HL-60/S4 treated with phorbol 12-myristate 13-acetate at 8.2 ng/mL for 4 days and 3 days (cell line): ENCODE data around the gene RPS6KL1.
"Not testable (repeated sequence)": the region's sequence is repeated elsewhere in the genome, so short reads cannot be mapped to it uniquely, and the experiment has no call there.

Experiments used
- in situ Hi-C: fragments of 300-500 bp; cut with MboI; formaldehyde crosslinking; loops from 2 replicates; pipeline ENCODE4 v1.15.0; 2022; ENCODE audit warnings: low sequenced_read_pairs

The RPS6KL1 gene

DNA sequence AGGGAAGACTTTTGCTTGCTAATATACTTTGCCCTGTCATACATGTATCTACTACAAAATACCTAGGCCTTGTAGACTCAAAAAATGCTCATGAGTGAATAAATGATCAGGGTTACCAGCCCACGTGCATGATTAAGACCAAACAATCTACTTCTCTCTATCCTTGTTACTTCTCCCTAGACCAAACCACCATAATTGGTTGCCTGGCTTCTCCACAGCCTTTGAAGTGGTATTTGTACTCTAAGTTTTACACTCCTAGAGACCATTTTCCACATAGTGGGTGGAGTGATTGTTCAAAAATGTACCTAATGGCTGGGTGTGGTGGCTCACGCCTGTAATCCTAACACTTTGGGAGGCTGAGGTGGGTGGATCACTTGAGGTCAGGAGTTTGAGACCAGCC lies 14.1 kb upstream of the RPS6KL1 start:
- in situ Hi-C loops = no loop called here

DNA sequence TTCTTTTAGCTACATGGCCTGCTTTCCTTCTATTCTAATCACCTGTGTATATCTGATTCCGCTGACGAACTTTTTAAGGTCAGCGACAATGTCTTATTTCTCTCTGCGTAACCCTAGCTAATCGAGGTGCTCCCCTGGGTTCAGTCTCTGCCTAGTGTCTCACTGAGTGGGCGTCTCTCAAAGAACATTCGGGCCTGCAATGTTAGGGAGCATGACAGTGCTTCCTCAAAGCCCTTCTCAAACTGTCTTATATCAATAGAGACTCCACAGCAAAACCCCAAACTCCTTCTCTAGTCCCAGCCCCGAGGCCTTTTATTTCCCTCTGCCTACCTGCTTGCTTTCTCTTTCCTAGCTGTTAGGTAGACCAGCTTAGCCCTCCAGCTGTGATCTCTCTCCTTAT lies 13.7 kb upstream of the RPS6KL1 start:
- in situ Hi-C loops = no loop called here

DNA sequence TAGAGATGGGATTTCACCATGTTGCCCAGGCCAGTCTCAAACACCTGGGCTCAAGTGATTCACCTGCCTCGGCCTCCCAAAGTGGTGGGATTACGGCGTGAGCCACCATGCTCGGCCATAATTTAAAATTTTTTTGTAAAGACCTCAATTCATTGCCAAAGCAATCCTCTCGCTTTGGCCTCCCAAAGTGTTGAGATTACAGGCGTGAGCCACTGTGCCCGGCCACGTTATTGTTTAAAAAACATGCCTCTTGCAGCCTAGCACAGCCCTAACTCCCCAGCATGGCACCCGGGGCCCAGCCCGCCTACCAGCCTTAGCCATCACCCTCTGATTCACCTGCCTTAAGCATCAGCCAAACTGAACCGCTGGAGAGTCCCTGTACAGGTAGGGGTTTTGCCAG lies 13.1 kb upstream of the RPS6KL1 start:
- in situ Hi-C loops = no loop called here

DNA sequence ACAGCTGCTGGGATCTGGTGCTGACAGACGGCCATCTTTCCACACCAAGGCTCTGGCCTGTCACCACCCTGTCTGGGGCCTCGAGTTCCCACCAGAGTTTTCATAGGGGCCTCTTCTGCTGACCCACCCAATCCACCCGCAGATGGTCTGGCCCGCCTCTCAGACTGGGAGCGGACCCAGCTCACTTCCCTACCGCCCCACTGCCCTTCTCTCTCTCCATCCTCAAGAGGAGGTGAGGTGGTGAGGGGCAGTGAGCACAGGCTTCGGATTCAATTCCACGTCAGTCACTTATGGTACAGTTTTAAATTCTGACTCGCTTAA lies 12.3 kb upstream of the RPS6KL1 start:
- in situ Hi-C loops = no loop called here

DNA sequence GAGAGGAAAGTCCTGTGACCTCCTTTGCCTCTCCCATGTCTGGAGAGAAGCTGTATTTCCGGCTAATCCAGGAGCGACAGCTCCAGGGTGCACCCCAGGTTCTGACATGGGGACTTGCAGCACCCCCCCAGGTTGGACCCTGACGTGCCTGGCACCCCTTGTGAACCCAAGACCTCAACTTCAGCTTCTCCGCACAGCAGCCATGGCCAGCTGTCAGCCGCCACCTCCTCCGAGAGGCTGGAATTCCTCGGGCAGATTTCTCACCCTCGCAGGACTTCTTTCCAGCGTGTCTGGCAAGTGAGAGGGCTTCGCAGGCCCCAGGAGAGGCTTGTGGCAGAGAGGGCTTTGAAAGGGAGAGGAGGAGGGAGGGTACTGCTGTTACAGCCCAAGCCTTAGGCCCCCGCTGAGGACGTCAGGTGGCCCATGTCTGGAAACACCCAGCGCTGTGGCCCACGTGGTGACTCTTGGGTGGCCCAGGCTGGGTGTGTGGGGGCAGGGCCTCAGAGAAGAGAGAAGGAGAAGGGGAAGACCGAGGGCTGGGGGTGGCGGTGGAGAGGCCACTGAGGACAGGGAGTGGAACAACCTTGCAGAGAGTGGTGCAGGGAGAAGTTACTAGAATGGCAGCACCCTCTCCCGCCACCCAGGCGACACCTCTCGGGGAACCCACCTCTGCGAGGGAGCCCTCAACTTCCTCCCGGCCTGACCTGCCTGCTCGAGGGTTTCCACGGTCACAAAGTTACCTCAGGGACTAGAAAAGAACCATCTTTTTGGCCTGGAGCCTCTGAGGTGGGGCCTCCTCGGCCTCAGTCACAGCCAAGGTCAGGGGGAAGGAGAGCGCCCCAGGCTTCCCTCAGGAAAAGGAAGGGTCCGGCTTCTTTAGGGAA lies 11.7 kb upstream of the RPS6KL1 start:
- in situ Hi-C loops = no loop called here

DNA sequence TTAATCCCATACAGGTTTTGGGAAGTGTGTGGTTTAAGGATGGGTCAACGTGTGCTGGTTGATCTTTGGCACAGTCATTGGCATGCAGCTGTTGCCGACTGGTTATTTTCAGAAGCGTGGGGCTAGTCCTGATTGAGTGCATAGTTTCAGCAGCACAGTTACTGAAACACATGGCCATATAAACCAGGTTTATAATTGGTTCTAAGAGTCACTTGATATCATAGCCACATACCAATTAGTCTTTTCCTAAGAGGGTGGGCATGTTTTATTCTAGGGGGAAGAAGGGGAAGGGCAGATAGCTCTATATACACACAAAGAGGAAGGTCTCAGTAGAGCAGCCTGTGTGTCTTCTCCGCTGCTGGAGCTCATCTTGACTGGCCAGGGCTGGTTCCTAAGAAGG lies 11.0 kb upstream of the RPS6KL1 start:
- in situ Hi-C loops = no loop called here

DNA sequence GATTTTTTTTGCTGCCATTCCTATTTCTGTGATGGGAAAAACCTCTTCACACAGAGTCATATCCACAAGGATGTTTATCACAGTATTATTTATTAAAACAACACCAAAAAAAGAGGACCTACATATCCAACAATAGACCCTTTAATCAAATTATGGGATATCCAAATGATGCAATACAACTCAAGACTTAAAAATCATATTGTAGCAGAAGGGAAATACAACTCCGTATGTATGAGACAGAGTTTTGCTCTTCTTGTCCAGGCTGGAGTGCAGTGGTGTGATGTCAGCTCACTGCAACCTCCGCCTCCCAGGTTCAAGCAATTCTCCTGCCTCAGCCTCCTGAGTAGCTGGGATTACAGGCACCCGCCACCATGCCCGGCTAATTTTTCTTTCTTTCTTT lies 9.9 kb upstream of the RPS6KL1 start:
- in situ Hi-C loops = not testable (repeated sequence)

DNA sequence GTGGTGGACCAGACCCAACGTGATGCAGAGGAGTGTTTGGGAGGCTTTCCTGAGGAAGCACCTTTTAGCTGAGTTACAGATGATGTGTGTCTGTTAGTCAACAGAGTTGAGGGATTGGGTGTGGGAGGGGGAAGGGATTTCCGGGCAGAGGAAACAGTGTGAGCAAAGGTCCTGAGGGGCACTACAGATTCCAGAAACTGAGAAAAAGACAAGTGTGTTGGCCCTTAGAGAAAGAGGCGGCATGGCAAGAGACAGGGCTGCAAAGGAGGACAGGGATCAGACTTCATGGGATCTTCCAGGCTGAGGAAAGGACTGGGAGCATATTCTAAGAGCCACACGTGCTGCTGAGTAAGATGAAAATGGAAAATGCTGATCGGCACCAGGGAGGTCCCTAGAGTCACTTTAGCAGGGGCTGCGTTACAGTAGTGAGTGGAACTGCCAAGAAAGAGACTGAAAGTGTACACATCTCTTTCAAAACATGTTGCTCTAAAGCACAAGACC lies 9.4 kb upstream of the RPS6KL1 start:
- in situ Hi-C loops = no loop called here

DNA sequence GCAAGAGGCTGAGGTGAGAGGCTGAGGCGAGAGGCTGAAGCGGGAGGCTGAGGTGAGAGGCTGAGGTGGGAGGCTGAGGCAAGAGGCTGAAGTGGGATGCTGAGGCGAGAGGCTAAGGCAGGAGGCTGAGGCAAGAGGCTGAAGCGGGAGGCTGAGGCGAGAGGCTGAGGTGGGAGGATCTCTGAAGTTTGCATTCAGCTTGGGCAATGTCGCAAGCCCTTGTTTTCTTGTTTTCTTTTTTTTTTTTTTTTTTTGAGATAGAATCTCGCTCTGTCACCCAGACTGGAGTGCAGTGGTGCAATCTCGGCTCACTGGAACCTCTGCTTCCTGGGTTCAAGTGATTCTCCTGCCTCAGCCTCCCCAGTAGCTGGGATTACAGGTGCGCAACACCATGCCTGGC lies 8.7 kb upstream of the RPS6KL1 start:
- in situ Hi-C loops = not testable (repeated sequence)

DNA sequence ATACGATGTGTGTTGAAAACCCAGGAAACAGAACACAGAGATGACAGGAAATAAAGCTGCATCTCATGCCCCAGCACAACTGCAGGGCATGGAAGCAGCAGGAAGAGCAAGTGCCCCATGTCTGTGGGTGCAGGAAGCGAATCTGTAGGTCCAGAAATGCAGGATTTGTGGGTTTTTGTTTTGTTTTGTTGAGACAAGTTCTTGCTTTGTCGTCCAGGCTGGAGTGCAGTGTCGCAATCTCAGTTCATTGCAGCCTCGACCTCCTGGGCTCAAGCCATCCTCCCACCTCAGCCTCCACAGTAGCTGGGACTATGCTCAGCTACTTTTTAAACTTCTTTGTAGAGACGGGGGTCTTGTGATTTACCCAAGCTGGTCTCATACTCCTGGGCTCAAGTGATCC lies 6.2 kb upstream of the RPS6KL1 start:
- in situ Hi-C loops = no loop called here

DNA sequence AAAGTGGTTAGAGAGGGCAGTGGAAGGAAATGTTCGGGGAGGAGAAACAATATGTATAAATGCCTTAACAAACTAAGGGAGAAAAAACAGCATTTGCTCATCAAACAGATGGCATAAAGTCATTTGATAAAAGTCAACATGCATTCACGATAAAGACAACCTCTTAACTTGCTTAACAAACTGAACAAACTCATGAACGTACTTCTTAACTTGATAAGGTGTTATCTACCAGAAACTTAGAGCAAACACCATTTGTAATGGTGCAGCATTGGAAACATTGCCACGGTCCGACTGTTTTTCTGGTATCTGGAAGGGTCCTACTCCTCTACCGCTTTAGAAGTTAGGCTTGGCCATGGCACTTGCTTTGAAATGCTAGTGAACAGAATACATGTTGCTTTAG lies 4.2 kb upstream of the RPS6KL1 start:
- in situ Hi-C loops = no loop called here

DNA sequence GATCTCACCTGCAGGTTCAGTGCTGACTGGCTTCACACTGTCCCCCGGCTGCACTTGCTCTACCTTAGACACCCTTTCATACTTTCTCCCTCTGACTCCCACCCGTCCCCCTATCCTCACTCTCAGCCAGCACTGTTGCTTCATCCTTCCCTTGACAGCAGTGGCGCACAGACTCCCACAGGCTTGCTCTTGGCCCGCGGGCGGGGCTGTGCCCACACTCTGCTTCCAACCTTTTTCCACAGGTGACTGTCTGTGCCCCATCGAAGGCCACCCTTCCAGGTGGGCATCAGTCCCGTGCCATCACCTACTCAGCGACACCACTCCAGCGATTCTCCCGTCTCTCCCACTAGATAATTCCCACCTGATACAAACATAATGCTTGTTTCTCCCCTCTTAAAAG lies 1.0 kb upstream of the RPS6KL1 start:
- in situ Hi-C loops = no loop called here

DNA sequence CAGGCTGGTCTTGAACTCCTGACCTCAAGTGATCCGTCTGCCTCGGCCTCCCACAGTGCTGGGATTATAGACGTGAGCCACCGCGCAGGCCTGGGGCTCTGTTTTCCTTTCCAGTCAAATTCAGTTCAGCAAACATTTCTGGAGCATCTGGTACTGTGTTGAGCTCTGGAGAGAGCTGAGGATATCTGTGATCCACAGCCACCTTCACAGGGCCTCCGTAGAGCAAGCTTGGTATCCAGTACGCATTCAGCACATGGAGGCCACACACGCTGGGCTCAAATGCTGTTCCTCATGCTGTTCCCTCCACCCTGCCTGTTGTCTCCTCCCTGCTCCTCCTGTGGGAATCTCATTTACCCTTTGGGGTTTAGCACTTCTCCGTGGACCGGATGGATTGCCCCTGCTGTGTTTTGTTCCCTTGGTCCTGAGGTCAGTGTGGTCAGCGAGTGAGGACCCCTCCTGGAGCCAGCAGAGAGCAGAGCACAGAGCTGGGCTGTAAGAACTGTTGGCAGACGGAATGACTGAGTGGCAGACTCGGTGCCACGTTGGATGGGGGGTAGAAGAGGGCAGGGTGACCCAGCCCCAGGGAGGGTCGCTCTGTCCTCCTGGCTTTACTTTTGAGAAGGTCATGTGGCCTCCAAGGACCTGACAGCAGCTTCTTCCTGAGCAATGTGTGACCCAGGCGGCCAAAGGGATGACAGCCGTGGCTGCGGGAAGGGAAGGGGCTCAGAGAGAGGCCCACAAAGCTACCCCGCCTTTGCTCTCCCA lies 891 bp downstream of the RPS6KL1 start:
- in situ Hi-C loops = no loop called here

DNA sequence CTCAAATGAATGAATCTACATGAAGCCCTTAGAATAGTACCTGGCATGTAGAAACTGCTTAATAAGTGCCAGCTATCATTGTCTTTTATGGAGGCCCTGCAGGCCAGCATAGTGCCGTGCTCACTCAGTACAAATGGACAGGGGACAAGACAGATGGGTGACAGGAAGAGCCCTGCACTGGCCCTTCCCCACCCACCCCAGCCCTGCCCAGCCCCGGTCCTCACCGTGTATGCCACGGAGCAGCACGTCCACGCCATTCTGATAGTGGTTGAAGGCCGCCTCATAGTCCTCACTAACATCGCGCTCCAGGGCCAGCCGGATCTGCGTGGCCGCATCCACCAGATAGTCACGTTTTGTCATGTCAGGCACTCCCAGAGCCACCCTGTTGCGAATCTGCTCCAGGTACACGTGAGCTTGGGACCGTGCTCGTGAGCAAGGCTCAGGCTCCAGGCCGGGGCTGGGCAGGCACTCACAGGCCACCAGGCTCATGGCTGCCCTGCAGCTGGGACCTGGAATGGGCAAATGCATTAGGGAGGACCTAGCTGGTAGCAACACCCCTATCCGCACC lies 1.9 kb downstream of the RPS6KL1 start:
- in situ Hi-C loops = no loop called here

DNA sequence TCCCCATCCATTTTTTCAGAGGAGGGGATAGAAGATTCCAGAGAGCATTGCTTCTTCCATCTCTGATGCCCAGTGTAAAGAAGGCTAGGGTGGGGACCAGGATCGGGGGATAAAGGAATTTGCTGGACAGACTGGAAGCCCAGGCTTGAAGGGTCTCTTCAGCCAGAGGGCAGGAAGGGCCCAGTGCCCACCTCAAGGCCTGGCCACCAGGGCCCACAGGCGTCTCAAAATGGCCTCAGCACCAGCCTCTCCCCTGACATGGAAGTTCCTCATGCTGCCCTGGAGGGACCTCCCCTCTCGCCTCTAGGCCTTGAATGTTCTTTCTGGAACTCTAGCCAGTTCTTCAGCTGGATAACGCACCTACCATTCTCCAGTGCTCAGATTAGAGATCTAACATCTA lies 2.8 kb downstream of the RPS6KL1 start:
- in situ Hi-C loops = no loop called here

DNA sequence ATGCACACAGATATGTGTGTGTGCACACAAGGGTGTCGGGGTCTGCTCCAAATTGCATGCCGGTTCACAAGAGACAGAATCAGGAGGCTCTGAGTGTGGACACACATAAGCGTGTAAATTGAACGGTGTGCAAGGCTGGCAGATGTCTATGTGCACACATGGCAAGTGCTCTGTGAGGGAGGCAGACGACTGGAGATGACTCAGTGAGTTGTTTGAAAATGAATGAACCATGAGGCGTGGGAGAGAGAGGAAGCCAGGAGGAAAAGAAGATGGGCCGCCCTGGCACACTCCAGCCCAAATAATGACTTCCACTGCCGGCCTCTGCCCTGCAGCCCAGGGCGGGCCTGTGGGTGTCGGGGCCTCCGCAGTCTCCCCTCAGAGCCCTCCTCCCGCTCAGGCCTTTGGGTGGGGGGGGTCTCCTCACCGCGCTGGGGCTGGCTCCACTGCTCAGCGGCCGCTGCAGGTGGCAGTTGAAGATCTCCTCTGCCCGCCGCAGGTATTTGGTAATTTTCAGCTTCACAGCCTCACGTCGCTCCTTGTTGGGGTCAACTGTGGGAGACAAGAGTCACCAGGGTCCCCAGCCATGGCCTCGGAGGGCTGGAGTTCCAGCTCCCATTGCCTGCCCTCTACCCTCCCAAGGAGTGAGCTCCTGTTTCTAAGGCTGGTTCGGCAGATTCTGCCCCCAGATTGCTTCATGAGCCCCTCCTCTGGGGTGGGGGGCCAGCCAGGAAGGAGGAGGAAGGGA lies 3.5 kb downstream of the RPS6KL1 start:
- in situ Hi-C loops = no loop called here

DNA sequence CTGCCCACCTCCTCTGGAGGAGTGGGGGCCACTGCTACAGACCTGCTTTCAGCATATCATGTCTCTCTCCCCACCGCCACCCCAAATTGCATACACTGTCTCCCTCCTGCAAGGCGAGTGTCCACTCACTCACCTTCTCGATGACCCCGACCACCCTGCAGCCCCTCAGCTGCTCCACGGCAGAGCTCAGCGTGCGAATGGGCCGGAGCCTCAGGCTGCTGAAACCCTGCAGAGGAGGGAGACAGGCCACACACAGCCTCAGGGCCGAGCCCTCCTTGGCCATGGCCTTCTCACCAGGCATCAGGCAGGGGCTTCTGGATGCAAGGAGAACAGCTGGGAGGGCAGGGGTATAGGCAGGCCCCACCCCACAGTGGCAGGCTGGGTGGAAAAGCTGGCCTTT lies 4.7 kb downstream of the RPS6KL1 start:
- in situ Hi-C loops = no loop called here

DNA sequence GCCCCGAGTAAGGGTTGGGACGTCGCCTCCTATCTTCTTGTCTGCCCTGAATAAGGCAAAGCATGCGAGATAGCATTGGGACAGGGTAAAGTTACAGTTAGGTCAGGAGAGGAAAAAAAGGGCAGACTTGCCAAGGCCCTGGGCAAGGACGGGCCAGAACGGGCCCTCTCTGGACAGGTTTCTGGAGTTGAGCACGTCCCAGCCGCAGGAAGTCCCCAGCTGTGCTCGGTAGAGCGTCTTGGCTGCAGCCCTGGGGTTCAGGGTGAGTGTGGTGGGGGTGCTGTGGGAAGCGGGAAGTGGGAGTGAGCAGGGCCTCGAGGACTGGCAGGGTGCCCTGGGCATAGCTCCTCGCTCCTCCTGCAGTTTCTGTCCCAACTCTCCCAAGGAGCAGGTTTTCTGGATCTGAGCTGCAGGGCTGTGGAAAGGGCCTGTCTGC lies 5.4 kb downstream of the RPS6KL1 start:
- in situ Hi-C loops = no loop called here

DNA sequence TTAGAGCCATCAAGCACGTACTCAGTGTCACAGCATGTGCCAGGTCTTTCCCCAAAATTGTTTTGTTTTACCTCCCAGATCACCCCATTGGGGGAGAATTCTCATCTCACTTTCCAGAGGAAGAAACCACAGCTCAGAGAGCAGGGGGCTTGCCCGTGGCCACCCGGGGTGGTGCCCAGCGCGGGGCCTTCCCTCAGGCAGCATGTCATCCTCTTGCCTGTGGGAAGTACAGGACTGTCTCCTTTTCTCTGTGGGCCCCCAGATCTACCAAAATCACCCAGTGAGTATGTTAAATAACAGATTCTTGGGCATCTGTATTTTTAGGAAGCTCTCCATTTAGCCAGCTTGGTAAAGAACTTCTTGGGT lies 5.9 kb downstream of the RPS6KL1 start:
- in situ Hi-C loops = no loop called here

DNA sequence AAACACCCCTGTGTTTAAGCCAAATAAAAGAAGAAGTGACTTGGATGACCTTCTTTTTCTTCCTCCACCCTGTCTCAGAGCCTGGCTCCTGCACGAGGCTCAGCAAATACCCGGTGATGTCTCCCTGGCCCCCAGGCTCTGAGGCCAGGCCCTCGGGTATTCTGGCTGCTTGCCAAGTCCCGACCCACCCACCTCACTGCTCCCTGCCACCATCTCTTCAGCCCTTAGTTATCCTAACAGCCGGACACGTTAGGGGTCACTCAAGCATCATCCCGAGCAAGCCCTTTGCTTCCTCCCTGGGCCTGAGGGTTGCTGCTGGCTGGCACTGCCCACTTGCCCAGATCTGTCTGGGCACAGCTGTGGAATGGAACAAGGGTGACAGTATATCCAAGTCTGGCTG lies 7.2 kb downstream of the RPS6KL1 start:
- in situ Hi-C loops = no loop called here

DNA sequence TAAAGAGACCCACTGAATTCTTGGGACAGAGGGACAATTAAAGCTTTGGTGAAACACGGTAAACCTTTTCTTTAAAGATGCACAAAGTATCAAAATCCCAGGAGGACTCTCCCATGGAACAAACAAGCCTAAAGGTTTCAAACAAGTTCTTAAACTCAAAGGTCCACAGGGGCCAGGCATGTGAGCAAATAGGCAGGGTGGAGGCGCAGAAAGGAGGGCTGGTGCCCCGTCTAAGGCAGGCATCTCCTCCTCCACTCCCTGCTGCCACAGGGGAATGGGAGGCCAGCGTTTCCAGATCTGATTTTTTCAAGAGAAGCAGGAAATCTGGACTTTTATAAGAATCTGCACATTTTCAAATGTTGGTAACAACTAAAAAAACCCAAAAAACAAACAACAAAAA lies 7.6 kb downstream of the RPS6KL1 start:
- in situ Hi-C loops = no loop called here
